OCI-LY3 (cell line): ENCODE data around the gene DCLK1.

ENCODE experiments used
- H2AFZ ChIP-seq: fragments of 200-600, 300-600 bp; shearing (Covaris generic); 2 replicates; pipeline ENCODE4 v1.6.0; 2014; ENCODE audit warnings: antibody characterized with exemption, low read depth, low read length
- H3K27ac ChIP-seq: fragments of 200-600, 300-600 bp; sonication (generic); 2 replicates; pipeline ENCODE4 v1.5.1; 2014; ENCODE audit warnings: mild to moderate bottlenecking, low read length, moderate library complexity, mixed read lengths
- H3K27me3 ChIP-seq: fragments of 200-600, 300-600 bp; sonication (generic); 2 replicates; pipeline ENCODE4 v1.6.1; 2014; ENCODE audit warnings: low read depth, low read length, mixed read lengths
- H3K36me3 ChIP-seq: fragments of 200-600, 300-600 bp; sonication (generic); replicated peaks from 2 replicates; pipeline ENCODE3; 2014; ENCODE audit warnings: low read depth, low read length, mixed read lengths
- H3K4me1 ChIP-seq: fragments of 300-600, 200-600 bp; sonication (generic); 2 replicates; pipeline ENCODE4 v1.6.1; 2014; ENCODE audit warnings: low read length, mixed read lengths
- H3K4me2 ChIP-seq: fragments of 200-600, 300-600 bp; sonication (generic); 2 replicates; pipeline ENCODE4 v1.6.1; 2014; ENCODE audit warnings: low read length, mixed read lengths
- H3K4me3 ChIP-seq: fragments of 300-600, 200-600 bp; sonication (generic); 2 replicates; pipeline ENCODE4 v1.5.1; 2014; ENCODE audit warnings: antibody characterized with exemption, mild to moderate bottlenecking, low read length, moderate library complexity
- H3K79me2 ChIP-seq: fragments of 300-600, 200-600 bp; shearing (Covaris generic); 2 replicates; pipeline ENCODE4 v1.6.1; 2014; ENCODE audit warnings: mild to moderate bottlenecking, low read length, mixed read lengths
- H3K9ac ChIP-seq: fragments of 300-600, 200-600 bp; shearing (Covaris generic); 2 replicates; pipeline ENCODE4 v1.6.0; 2014; ENCODE audit warnings: mild to moderate bottlenecking, low read length, moderate library complexity
- H3K9me3 ChIP-seq: fragments of 200-600, 300-600 bp; shearing (Covaris generic); 2 replicates; pipeline ENCODE4 v1.6.1; 2014; ENCODE audit warnings: low read length, mixed read lengths; ENCODE audit not compliant: insufficient read depth
- H4K20me1 ChIP-seq: fragments of 200-600, 300-600 bp; sonication (generic); 2 replicates; pipeline ENCODE4 v1.6.1; 2016; ENCODE audit warnings: low read length, mixed read lengths; ENCODE audit not compliant: insufficient read depth
- CTCF ChIP-seq: fragments of 200-600, 300-600 bp; sonication (generic); IDR thresholded peaks from 2 replicates; pipeline ENCODE4 v1.5.1; 2014; ENCODE audit warnings: antibody characterized with exemption, low read length, low read depth
- EZH2phosphoT487 ChIP-seq: fragments of 200-600 bp; shearing (Covaris generic); IDR thresholded peaks from 2 replicates; pipeline ENCODE4 v1.6.1; 2018; ENCODE audit warnings: antibody characterized with exemption, mixed run types, low read depth

Gene DCLK1

GRCh38 chr13:36061621-36062020 lies 69.6 kb downstream of the DCLK1 start:
- no peaks in the 10 kb centered on the region for H3K4me1 ChIP-seq
- TF ChIP-seq CTCF: no peak
- TF ChIP-seq EZH2phosphoT487: no peak

GRCh38 chr13:36061054-36061453 lies 70.1 kb downstream of the DCLK1 start:
- Histone ChIP-seq H3K79me2 (no peaks in the 10 kb centered on the region), H3K9me3 (no peaks in the 10 kb centered on the region), H3K27me3 (peaks cover 3% of the 10 kb centered on the region; the same call in 1 of the 2 replicates), H3K27ac (no peak overlapping the region), H3K36me3 (no peaks in the 10 kb centered on the region), H4K20me1 (no peaks in the 10 kb centered on the region), H3K9ac (no peak overlapping the region), H2AFZ (no peak overlapping the region), H3K4me1 (no peaks in the 10 kb centered on the region), H3K4me2 (no peak overlapping the region), H3K4me3 (no peak overlapping the region)
- no peak for TF ChIP-seq CTCF
- TF ChIP-seq EZH2phosphoT487: no peak

More at GRCh38 chr13:36061621-36062020, 69.6 kb downstream of the DCLK1 start:
- no peak overlapping the region for H3K9ac ChIP-seq
- no peak overlapping the region for H3K4me3 ChIP-seq
- H4K20me1 ChIP-seq: no peaks in the 10 kb centered on the region
- H2AFZ ChIP-seq: no peak overlapping the region
- no peak overlapping the region for H3K4me2 ChIP-seq
- no peaks in the 10 kb centered on the region for H3K36me3 ChIP-seq
- H3K79me2 ChIP-seq: no peaks in the 10 kb centered on the region
- H3K27ac ChIP-seq: no peak overlapping the region
- H3K9me3 ChIP-seq: no peaks in the 10 kb centered on the region
- peaks cover 3% of the 10 kb centered on the region; the same call in 1 of the 2 replicates for H3K27me3 ChIP-seq

GRCh38 chr13:36059321-36059720 lies 71.9 kb downstream of the DCLK1 start:
- Histone ChIP-seq H4K20me1 (no peaks in the 10 kb centered on the region), H3K79me2 (no peaks in the 10 kb centered on the region), H3K9me3 (no peaks in the 10 kb centered on the region), H3K4me3 (no peak overlapping the region), H3K27me3 (peaks cover 8% of the 10 kb centered on the region; the same call in 1 of the 2 replicates), H3K36me3 (no peaks in the 10 kb centered on the region), H3K4me2 (no peak overlapping the region), H3K27ac (no peak overlapping the region), H3K9ac (no peak overlapping the region), H3K4me1 (no peaks in the 10 kb centered on the region), H2AFZ (no peak overlapping the region)
- TF ChIP-seq EZH2phosphoT487: no peak
- TF ChIP-seq CTCF: no peak

- Histone ChIP-seq H3K9me3 (no peaks in the 10 kb centered on the region), H3K9ac (no peak overlapping the region), H3K36me3 (no peaks in the 10 kb centered on the region), H2AFZ (no peak overlapping the region), H3K27me3 (peaks cover 8% of the 10 kb centered on the region; the same call in 1 of the 2 replicates), H3K4me2 (no peak overlapping the region), H3K4me1 (no peaks in the 10 kb centered on the region), H3K27ac (no peak overlapping the region), H4K20me1 (no peaks in the 10 kb centered on the region), H3K79me2 (no peaks in the 10 kb centered on the region), H3K4me3 (no peak overlapping the region)
- no peak for TF ChIP-seq CTCF
- no peak for TF ChIP-seq EZH2phosphoT487
Measured at GRCh38 chr13:36058116-36058515, 73.1 kb downstream of the DCLK1 start.
